Mesendoderm (in vitro differentiated cells): ENCODE results near the gene PPARGC1A.

Experiments
- DNase-seq: peaks from one replicate; pipeline ENCODE4 v3.0.0; 2013
- H2AK5ac ChIP-seq: 2 replicates; pipeline ENCODE4 v1.6.1; 2013; ENCODE audit warnings: low read length, inconsistent platforms
- H2BK120ac ChIP-seq: 2 replicates; pipeline ENCODE4 v1.6.1; 2013; ENCODE audit warnings: low read depth, mild to moderate bottlenecking, low read length, moderate library complexity, mixed read lengths
- H2BK15ac ChIP-seq: replicated peaks from 2 replicates; pipeline ENCODE4 v1.6.1; 2013; ENCODE audit warnings: low read depth, mild to moderate bottlenecking, moderate library complexity
- H2BK5ac ChIP-seq: 2 replicates; pipeline ENCODE4 v1.6.1; 2013; ENCODE audit warnings: low read length, inconsistent platforms
- H3K18ac ChIP-seq: 2 replicates; pipeline ENCODE4 v1.6.1; 2013; ENCODE audit warnings: mild to moderate bottlenecking, low read length, mixed read lengths
- H3K23ac ChIP-seq: one replicate; pipeline ENCODE4 v1.6.1; 2013; ENCODE audit warnings: low read length
- H3K27ac ChIP-seq: 2 replicates; pipeline ENCODE4 v1.5.1; 2013; ENCODE audit warnings: low read depth, mild to moderate bottlenecking, inconsistent platforms, low read length, moderate library complexity
- H3K27me3 ChIP-seq: 2 replicates; pipeline ENCODE4 v1.6.1; 2013; ENCODE audit warnings: low read length, control low read depth, mild to moderate bottlenecking, inconsistent platforms; ENCODE audit not compliant: insufficient read depth, poor library complexity
- H3K36me3 ChIP-seq: 2 replicates; pipeline ENCODE4 v1.6.1; 2013; ENCODE audit warnings: low read length, inconsistent platforms; ENCODE audit not compliant: control insufficient read depth, insufficient read depth
- H3K4ac ChIP-seq: one replicate; pipeline ENCODE4 v1.6.1; 2013; ENCODE audit warnings: low read depth, mild to moderate bottlenecking, low read length, moderate library complexity
- H3K4me1 ChIP-seq: 2 replicates; pipeline ENCODE4 v1.6.1; 2013; ENCODE audit warnings: low read depth, low read length, inconsistent platforms; ENCODE audit not compliant: control insufficient read depth
- H3K4me2 ChIP-seq: 2 replicates; pipeline ENCODE4 v1.6.1; 2013; ENCODE audit warnings: low read length
- H3K4me3 ChIP-seq: 2 replicates; pipeline ENCODE4 v1.5.1; 2013; ENCODE audit warnings: mild to moderate bottlenecking, low read length
- H3K56ac ChIP-seq: one replicate; pipeline ENCODE4 v1.6.1; 2013; ENCODE audit warnings: low read length
- H3K79me1 ChIP-seq: 2 replicates; pipeline ENCODE4 v1.6.1; 2013; ENCODE audit warnings: low read length, inconsistent platforms
- H3K79me2 ChIP-seq: 2 replicates; pipeline ENCODE4 v1.6.1; 2013; ENCODE audit warnings: mild to moderate bottlenecking, low read length; ENCODE audit not compliant: control insufficient read depth, insufficient read depth
- H3K9ac ChIP-seq: 2 replicates; pipeline ENCODE4 v1.6.1; 2013; ENCODE audit warnings: low read length, inconsistent platforms
- H4K5ac ChIP-seq: one replicate; pipeline ENCODE4 v1.6.1; 2013; ENCODE audit warnings: low read length
- H4K8ac ChIP-seq: one replicate; pipeline ENCODE4 v1.6.1; 2013; ENCODE audit warnings: low read depth, mild to moderate bottlenecking, control low read depth, low read length, moderate library complexity
- WGBS: extraction: QIAGEN DNeasy Blood & Tissue Kit; methylation state at CpG from one replicate; pipeline ENCODE4 v1.1.7; 2013; ENCODE audit warnings: low lambda C conversion rate, missing lambda C conversion rate; ENCODE audit not compliant: insufficient coverage; ENCODE audit errors: extremely low coverage; 5-methylcytosine and 5-hydroxymethylcytosine counted together

The PPARGC1A gene

DNA sequence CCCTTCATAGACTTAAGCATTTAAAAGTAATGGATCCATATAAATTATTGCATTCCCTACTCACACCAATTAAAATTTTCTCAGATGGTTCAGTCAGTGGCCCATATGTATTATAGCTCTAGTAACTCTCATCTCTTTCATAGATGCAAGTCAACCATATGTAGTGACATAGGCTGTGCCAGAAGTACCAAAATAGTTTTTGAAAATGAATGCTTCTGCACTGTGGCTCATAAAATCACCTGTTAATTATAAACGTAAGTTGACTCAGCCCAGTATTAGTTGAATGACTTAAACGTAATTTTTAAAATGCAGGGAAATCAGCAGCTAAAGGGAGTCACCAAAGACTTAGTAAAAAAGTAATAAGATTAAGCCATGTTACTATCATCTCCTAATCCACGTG, 143.8 kb downstream of the PPARGC1A start:
- Histone ChIP-seq H3K4me1 (no peaks in the 10 kb centered on the region), H3K79me1 (no peaks in the 10 kb centered on the region), H3K27me3 (no peaks in the 10 kb centered on the region), H3K56ac (no peak overlapping the region), H3K18ac (no peak overlapping the region), H2BK15ac (no peak overlapping the region), H3K4me2 (no peak overlapping the region), H3K9ac (no peak overlapping the region), H3K36me3 (no peaks in the 10 kb centered on the region), H2BK120ac (no peak overlapping the region), H4K8ac (no peak overlapping the region), H3K79me2 (no peaks in the 10 kb centered on the region), H2BK5ac (no peak overlapping the region), H2AK5ac (no peak overlapping the region), H3K4ac (no peak overlapping the region), H3K27ac (no peak overlapping the region), H4K5ac (no peak overlapping the region), H3K4me3 (no peak overlapping the region), H3K23ac (no peak overlapping the region)
- no peak for DNase-seq
- no CpG with 5 or more reads among the region's 3 CpGs for WGBS

DNA sequence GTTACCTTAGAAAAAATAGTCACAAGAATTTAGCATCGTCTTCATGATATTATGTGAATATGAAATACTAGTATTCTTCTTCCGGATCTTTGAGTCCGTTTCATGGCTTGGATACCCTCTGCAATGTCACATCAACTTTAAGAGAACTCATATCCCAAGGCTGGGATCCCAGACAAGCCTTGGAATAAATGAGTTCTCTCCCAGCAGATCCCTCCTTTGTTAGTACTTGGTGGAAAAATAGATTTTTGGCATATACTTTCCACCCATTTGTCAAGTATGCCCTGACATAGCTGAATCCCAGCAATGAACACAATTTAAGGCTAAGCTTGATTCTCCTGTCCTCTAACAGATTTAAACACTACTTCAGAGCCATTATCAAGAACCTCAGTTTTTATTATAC, 144.5 kb downstream of the PPARGC1A start:
- Histone ChIP-seq H3K9ac (no peak overlapping the region), H4K5ac (no peak overlapping the region), H3K79me2 (no peaks in the 10 kb centered on the region), H3K79me1 (no peaks in the 10 kb centered on the region), H3K4me3 (no peak overlapping the region), H3K27ac (no peak overlapping the region), H3K23ac (no peak overlapping the region), H3K56ac (no peak overlapping the region), H3K18ac (no peak overlapping the region), H2AK5ac (no peak overlapping the region), H2BK120ac (no peak overlapping the region), H3K4ac (no peak overlapping the region), H4K8ac (no peak overlapping the region), H3K36me3 (no peaks in the 10 kb centered on the region), H3K27me3 (no peaks in the 10 kb centered on the region), H3K4me2 (no peak overlapping the region), H2BK15ac (no peak overlapping the region), H2BK5ac (no peak overlapping the region), H3K4me1 (no peaks in the 10 kb centered on the region)
- DNase-seq, result no peak
- no CpG with 5 or more reads among the region's 3 CpGs for WGBS
